NCI-H2029 treated with DMSO at 0.1 percent for 48 hours (cell line): ENCODE results near the gene PSMC6.
"Not testable (repeated sequence)": the region's sequence is repeated elsewhere in the genome, so short reads cannot be mapped to it uniquely, and the experiment has no call there.

Experiments used
- DNase-seq: peaks from one replicate; lab custom pipeline; 2025; lab: John Stamatoyannopoulos, UW

Gene PSMC6

GRCh38 chr14:52716155-52716554, 9.2 kb downstream of the PSMC6 start:
- no peak for DNase-seq

- no peak for DNase-seq
Observed at GRCh38 chr14:52723514-52724359, 16.7 kb downstream of the PSMC6 start.

DNA sequence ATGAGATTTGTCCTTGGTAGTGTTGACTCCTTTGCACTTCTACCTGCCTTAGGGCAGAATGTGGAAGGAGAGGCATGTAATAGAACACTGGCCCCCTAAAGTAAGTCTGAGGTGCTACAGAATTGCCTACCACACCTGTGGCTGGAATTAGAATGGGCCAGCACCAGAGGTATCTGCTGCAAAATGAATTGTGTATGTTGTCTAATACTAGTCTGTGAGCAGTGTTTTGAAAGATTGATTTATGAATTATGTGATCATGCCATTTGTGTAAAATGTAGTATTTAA, 17.3 kb downstream of the PSMC6 start:
- no peak for DNase-seq

DNA sequence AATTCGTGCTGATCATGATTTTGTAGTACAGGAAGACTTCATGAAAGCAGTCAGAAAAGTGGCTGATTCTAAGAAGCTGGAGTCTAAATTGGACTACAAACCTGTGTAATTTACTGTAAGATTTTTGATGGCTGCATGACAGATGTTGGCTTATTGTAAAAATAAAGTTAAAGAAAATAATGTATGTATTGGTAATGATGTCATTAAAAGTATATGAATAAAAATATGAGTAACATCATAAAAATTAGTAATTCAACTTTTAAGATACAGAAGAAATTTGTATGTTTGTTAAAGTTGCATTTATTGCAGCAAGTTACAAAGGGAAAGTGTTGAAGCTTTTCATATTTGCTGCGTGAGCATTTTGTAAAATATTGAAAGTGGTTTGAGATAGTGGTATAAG, 20.5 kb downstream of the PSMC6 start:
- DNase-seq = not testable (repeated sequence)

- DNase-seq = not testable (repeated sequence)
Observed at GRCh38 chr14:52729035-52729434, 22.0 kb downstream of the PSMC6 start.

DNA sequence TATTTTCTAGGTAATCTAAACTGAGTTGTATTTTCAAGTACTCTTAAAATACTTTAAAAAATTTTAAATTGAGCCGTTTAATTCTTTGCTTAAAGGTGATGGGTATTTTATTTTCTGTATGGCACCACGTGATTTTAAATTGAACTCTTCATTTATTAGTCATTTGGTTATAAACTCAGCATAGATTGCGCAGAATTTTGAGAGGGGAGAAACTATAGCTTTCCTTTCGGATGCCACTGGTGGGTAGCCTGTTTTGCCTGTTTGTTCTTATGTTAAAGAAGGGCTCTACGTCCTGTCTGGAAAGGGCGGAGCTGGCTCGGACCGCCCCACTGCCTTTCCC, 22.6 kb downstream of the PSMC6 start:
- no peak for DNase-seq

DNA sequence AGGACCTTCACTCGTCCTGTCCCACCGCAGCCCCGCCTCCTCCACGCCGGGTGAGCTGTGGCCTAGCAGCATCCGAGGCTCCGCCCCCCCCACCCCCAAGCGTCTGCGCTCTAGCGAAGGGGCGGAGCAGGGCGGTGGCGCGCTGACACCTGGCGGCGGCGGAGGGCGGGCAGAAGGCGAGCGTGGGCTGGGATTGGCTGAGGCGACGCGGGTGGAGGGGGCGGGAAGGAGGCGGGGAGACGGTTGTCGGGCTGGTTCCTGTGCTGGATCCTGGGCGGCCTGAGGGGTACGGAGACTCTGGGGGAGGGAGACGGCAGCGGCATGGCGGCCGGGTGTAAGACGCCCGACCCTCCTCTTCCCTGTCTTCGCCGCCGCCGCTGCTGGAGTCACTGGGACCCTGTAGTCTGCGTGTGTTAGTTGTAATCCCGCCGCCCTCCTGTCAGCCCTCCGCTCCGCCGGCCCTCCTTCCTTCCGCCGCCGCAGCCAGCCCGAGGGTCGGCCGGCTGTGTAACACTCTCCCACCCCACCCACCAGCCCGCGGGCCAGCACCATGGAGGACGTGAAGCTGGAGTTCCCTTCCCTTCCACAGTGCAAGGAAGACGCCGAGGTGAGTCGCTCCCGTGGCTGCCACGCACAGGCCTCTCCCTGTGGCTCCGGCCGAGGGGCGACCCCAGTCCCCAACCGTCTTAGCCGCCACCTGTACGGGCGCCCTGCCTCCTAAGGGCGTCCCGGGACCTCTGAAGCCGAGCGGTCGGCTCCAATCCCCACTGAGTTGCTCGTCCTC, 23.1 kb downstream of the PSMC6 start, which contains the start of gene STYX:
Gene STYX (plus strand): TSS at position 242 of the 784 bp plus-strand sequence. CDS start 309 bp downstream, at position 551.
- DNase-seq = peak; percentile 90

- DNase-seq = no peak
Observed at GRCh38 chr14:52730709-52731111, 23.7 kb downstream of the PSMC6 start.

- no peak for DNase-seq
Observed at GRCh38 chr14:52733824-52734223, 26.8 kb downstream of the PSMC6 start.

GRCh38 chr14:52735921-52736489, 29.0 kb downstream of the PSMC6 start:
- no peak for DNase-seq

- no peak for DNase-seq
Observed at GRCh38 chr14:52738409-52738808, 31.4 kb downstream of the PSMC6 start.

DNA sequence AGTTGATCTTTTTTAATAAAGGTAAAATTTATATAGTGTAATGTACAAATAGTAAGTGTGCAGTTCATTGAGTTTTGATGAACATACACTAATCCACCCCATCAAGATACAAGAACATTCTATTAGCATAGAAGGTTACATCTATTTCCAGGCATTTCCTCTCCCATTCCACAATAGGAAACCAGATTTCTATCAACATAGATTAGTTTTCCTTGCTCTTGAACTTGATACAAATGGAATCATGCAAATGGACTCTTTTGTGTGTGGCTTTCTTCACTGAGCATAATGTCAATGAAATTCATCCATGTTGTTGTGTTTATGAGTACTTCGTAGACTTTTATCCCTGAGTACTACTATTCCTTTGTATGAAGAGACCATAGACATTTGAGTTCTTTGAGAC, 33.8 kb downstream of the PSMC6 start:
- DNase-seq = no peak

DNA sequence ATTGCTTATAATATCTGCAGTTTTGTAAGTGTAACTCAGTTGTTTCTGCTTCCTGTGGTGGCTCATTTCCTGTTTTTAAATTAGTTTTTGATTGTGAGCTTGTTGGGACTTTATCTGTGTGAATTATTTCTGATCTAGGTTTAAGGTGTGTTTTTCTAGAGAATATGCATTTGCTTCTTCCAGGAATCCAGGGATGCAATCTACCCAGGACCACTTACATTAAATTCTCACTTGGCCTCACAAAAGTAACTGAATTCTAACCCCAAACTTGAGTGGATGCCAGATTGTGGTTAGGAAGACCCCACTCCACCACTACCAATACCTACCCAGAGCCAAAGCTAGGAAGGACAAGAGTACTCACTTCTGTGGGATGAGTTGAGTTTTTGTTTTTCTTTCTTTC, 34.9 kb downstream of the PSMC6 start:
- no peak for DNase-seq

- no peak for DNase-seq
Observed at GRCh38 chr14:52748647-52749292, 41.8 kb downstream of the PSMC6 start.

GRCh38 chr14:52755607-52756316, 48.8 kb downstream of the PSMC6 start:
- no peak for DNase-seq

- DNase-seq = no peak
Observed at GRCh38 chr14:52759145-52759544, 52.1 kb downstream of the PSMC6 start.

DNA sequence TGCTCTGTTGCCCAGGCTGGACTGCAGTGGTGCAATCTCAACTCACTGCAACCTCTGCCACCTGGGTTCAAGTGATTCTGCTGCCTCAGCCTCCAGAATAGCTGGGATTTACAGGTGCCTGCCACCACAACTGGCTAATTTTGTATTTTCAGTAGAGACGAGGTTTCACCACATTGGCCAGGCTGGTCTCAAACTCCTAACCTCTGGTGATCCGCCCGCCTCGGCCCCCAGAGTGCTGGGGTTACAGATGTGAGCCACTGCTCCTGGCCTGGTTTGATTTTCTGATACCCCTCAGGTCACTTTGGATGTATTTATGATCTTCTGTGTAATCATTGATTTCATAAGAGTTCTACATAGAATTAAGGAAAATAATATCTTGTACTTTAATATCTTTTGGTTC, 55.9 kb downstream of the PSMC6 start:
- not testable (repeated sequence) for DNase-seq

DNA sequence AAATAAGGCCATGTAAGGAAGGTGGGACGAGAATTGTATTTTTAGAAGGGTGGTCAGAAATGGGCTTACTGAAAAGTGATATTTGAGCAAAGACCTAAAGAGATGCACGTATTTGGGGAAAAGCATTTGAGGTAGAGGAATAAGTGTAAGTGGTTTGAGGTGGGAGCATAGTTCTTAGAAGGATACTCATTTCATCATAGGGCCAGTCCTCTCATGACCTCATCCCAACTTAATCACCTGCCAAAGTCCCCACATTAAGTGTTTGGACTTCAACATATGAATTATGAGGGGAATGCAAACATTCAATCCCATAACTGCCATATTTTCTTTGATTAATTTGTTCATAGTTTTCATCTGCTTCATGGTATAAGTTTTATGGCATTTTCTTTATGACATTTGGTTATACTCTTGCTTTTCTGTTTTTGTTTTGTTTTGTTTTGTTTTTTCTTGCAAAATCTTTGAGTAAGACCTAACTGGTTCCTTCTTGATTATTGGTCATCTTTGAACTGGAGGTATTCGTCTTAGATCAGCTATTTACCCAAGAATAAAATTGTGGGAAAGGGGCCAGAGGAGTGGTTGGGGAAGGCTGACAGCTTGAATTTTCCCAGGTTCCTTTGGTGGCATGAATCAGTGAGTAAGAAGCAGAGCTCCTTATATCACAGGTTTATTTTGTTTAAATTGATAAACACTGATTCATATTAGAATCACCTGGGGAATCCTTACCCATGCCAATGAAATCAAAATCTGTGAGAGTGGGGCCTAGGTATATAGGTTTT, 60.2 kb downstream of the PSMC6 start:
- DNase-seq = no peak

- no peak for DNase-seq
Observed at GRCh38 chr14:52769887-52770286, 62.9 kb downstream of the PSMC6 start.

DNA sequence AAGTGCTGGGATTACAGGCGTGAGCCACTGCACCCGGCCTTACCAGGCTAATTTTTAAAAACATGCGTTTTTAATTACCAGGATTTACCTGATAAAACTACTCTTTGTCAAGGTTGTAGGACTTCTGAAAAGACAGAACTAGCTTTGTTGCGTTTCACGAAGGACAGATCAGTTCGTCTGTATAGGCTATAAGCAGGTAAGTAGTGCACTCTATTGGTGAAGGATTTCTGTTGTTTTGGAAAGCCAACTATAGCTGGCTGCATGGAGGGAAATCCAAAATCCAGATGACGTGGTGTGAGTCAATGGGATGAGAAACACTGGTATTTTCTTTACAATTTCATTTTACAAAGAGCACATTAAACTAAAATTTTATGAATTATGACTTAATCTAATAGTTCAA, 69.8 kb downstream of the PSMC6 start:
- no peak for DNase-seq
